PFSK-1 (cell line): ENCODE data around the gene NAT16.

Experiments
- FOXP2 ChIP-seq: optimal IDR thresholded peaks from 2 replicates; pipeline ENCODE3; 2011; ENCODE audit warnings: borderline replicate concordance, control low read depth, inconsistent platforms; ENCODE audit not compliant: insufficient read depth; ENCODE audit errors: extremely low read length, extremely low read depth
- POLR2AphosphoS5 ChIP-seq: IDR thresholded peaks from 2 replicates; pipeline ENCODE4 v1.6.1; 2012; ENCODE audit warnings: low read depth, mild to moderate bottlenecking, control low read depth, low read length, moderate library complexity
- SIN3A ChIP-seq: IDR thresholded peaks from 2 replicates; pipeline ENCODE4 v1.6.1; 2012; ENCODE audit warnings: mild to moderate bottlenecking, low read length, moderate library complexity, borderline replicate concordance; ENCODE audit not compliant: insufficient read depth
- TAF1 ChIP-seq: IDR thresholded peaks from 2 replicates; pipeline ENCODE4 v1.6.1; 2012; ENCODE audit warnings: low read length, control low read depth, borderline replicate concordance; ENCODE audit not compliant: insufficient read depth
- TF ChIP-seq, protein P1 (sequence below), 2 experiments: IDR thresholded peaks; 2 replicates each; pipeline versions ENCODE4 v1.6.1 to v1.8.0; 2011 to 2012; ENCODE audit warnings: low read depth in 2 of 2, low read length in 2 of 2, control low read depth in 1 of 2, inconsistent platforms in 1 of 2, mild to moderate bottlenecking in 1 of 2, moderate library complexity in 1 of 2; ENCODE audit not compliant: insufficient read depth in 1 of 2

DNA sequence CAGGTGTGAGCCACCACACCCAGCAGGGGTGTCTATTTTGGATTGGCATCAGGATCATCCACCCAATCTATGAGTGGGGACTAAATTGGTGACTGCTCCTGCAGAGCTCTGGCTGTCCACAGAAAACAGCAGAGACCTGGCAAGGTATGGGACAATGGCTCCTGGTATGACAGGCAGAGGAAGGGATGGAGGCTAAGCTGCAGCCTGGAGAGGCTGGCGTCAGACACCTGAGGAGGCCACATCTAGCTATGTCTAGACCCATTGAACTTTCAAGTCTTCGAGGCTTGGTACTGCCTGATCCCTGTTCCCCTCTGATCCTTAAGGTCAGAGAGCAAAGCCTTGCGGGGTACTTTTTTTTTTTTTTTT lies 56.4 kb downstream of the NAT16 start:
- no peak for TF ChIP-seq POLR2AphosphoS5
- TF ChIP-seq, protein P1, sequence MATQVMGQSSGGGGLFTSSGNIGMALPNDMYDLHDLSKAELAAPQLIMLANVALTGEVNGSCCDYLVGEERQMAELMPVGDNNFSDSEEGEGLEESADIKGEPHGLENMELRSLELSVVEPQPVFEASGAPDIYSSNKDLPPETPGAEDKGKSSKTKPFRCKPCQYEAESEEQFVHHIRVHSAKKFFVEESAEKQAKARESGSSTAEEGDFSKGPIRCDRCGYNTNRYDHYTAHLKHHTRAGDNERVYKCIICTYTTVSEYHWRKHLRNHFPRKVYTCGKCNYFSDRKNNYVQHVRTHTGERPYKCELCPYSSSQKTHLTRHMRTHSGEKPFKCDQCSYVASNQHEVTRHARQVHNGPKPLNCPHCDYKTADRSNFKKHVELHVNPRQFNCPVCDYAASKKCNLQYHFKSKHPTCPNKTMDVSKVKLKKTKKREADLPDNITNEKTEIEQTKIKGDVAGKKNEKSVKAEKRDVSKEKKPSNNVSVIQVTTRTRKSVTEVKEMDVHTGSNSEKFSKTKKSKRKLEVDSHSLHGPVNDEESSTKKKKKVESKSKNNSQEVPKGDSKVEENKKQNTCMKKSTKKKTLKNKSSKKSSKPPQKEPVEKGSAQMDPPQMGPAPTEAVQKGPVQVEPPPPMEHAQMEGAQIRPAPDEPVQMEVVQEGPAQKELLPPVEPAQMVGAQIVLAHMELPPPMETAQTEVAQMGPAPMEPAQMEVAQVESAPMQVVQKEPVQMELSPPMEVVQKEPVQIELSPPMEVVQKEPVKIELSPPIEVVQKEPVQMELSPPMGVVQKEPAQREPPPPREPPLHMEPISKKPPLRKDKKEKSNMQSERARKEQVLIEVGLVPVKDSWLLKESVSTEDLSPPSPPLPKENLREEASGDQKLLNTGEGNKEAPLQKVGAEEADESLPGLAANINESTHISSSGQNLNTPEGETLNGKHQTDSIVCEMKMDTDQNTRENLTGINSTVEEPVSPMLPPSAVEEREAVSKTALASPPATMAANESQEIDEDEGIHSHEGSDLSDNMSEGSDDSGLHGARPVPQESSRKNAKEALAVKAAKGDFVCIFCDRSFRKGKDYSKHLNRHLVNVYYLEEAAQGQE (IDR thresholded peaks at IDR 0.05; ENCODE audit: insufficient read depth in 1 of 2, low read depth in 2 of 2, low read length in 2 of 2) = no peak
- no peak for TF ChIP-seq TAF1
- no peak for TF ChIP-seq SIN3A
- no peak for TF ChIP-seq FOXP2
